ENCODE measurements around the gene IL19. TPM values are rescaled to one million over a fixed set of nuclear protein-coding genes. Genes with fewer than 3 reads are reported as not detected.
"Not testable (repeated sequence)": the region's sequence is repeated elsewhere in the genome, so short reads cannot be mapped to it uniquely, and the experiment has no call there.

Gene IL19
- total RNA-seq, 1 donor from 2014 or later, result not detected

DNA sequence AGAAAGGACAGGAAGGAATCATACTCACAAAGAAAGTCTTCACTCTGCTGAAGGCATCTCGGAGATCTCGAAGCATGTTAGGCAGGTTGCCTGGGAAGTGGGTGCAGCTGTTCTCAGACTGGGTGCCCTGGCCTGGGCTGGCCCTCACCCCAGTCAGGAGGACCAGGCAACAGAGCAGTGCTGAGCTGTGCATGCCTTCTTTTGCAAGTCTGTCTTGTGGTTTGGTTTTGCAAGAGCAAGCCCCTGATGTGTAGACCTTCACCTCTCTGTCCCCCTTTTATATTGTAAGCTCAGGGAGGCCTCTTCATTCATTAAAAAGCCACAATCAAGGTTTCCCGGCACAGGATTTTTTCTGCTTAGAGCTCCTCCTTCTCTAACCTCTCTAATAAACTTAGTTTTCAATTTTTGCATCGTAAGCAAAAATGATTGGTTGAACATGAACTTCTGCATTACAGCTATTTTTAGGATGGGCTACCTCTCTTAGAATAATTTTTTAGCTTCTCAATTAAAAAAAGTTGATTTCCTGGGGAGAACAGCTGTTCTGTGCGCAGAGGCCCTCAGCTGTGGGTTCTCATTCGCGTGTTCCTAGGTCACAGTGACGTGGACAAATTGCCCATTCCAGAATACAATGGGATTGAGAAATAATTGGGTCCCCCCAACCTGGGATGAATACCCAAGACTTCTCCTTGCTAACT, 1.8 kb downstream of the IL19 start, which contains the start of gene IL10:
Gene IL10 (minus strand): TSS at position 252 of the 695 bp plus-strand sequence. CDS start 59 bp downstream, at position 193.
- DNase-seq (ENCODE audit: low read depth, low spot score), result no peak

DNA sequence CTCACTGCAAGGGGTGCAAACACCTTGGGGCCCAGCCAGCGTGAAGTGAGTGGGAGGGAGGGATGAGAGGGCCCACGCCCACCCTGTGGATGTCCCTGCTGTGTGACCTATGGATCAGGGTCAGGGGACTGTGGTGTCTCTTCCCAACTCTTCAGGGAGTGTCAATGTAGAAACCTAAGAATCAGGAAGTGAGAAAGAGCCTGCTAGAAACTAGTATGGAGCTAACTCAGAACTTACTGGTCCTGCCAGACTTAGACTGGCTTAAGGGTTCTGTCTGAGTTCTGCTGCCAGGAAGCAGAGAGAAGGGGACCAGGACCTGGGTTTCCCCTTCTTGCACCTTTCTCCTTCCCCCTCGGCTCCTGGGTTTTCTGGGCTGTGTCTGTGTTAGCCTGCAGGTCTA, 3.5 kb downstream of the IL19 start:
- no peak for DNase-seq (ENCODE audit: low read depth, low spot score)

DNA sequence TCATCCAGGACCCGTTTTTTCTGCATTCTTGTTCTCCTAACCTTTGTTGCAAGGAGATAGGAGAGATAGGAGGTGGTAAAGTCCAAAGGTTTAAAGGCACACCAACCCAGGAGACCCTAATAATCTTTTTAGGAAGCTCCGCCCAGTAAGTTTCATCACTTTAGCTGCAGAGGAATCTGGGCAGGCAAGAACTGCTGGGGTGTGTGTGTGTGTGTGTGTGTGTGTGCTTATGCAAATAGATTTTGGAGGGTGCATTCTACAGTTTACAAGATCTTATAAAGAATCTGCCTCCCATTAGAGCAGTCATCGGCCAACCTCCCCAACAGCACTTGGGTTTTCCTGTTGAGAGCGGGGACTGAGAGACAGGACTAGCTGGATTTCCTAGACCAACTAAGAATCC, 5.7 kb downstream of the IL19 start:
- DNase-seq (ENCODE audit: low read depth, low spot score), result no peak

DNA sequence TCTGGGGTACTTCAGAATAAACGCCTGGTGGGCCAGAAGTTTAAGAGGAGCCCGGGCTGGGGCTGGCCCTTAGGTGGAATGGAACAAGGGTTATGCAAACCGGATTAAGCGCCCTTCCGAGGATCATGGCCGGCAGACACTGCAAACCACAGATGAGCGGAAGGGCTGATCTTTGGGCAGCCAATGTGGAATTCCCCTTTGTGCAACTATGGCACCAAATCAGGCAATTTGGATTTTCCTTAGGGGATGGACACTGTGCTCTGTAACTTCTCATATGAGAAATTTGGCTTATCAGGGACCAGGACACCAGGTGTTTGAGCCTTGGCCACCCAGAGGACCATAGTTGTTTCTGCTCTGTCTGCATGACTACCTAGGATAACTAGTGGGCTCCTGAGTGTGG, 7.5 kb downstream of the IL19 start:
- DNase-seq (ENCODE audit: low read depth, low spot score), result no peak

DNA sequence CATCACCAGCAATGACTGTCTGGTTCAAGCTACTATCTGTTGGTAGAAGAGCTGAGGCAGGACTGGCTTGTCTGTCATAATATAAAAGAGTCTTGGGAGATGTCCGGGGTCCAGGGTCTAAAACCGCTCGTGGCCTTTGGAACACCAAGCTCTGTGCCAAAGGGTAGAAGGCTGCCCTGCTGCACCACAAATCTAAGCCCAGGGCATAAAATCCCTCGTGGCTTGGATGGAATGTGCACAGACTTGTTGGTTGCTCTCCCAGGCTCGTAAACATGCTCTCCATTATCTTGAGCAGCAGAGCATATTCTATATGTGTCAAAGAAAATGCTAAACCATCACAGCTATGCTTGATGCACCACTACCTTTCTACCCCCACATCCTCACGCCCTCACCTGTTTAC, 8.3 kb downstream of the IL19 start:
- DNase-seq (ENCODE audit: low read depth, low spot score), result not testable (repeated sequence)

DNA sequence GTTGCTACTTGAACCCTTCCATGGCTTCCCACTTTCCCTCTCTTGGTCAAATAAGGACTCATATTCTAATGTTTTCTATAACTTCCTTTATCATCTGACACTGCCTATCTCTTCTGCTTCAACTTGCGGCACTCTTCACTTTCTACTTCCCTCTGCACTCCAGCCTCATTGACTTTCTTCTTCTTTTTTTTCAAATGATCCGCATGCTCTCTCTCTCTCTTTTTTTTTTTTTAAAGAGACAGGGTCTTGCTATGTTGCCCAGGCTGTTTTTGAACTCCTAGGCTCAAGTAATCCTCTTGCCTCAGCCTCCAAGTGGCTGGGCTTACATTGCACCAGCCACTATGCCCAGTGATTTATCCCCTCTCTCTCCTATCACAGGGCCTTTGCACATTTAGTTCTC, 9.1 kb downstream of the IL19 start:
- no peak for DNase-seq (ENCODE audit: low read depth, low spot score)

DNA sequence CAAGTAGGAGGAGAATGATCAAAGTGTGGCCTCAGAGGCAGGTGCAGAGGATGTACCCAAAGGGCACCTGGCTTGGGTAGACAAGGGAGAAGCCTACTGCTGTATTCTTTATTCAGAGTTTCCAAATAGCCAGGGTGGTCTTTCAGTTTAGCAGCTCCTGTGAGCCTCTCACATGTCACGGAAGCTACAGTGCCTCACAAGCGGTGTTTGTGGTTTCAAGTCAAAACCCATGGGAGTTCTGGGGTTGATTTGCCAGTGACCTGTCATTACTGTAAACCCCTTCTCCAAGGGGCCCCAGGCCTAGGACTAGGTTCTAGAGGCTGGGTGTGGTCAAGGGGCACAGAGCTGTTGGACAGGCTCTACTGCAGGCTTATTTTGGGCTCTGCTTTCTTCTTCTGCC, 11.9 kb downstream of the IL19 start:
- DNase-seq (ENCODE audit: low read depth, low spot score), result no peak

DNA sequence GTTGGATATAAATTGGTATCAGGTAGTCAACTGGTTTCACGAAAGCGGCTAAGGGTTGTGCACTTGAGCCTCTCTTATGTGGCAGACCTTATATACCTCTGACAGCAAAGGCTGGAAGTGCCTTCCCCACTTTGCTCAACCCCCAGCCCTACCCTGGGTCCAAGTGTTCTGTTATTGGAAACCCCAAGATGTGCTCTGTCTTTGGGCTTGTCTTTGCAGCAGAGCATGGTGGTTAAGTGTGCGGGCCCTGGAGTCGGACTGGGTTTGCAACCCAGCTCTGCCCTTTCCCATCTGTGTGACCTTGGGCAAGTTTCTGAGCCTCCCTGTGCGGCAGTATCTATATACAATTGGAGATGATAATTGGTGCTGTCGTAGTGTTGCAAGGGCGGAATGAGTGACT, 12.9 kb downstream of the IL19 start:
- DNase-seq (ENCODE audit: low read depth, low spot score), result no peak

DNA sequence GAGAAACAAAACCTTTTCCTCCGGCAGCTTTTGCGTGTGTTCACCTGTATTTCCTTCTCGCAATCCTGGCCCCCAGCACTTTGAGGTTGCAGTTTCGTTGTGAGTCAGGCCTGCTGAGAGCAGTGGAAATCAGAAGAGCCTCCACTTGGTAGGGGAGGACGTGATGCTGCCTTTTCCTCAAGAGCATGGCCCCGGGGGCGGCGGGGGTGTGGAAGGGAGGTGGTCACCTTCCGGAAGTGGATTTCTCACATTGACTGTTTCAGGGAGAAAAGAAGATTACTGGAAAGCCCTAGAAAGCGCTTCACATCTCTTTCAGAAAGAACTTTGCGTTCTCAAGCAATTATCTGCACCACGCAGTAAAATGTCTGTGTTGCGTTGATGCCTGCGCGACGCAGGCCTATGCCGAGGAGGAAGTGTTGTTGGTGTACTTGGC, 13.9 kb downstream of the IL19 start:
- no peak for DNase-seq (ENCODE audit: low read depth, low spot score)

DNA sequence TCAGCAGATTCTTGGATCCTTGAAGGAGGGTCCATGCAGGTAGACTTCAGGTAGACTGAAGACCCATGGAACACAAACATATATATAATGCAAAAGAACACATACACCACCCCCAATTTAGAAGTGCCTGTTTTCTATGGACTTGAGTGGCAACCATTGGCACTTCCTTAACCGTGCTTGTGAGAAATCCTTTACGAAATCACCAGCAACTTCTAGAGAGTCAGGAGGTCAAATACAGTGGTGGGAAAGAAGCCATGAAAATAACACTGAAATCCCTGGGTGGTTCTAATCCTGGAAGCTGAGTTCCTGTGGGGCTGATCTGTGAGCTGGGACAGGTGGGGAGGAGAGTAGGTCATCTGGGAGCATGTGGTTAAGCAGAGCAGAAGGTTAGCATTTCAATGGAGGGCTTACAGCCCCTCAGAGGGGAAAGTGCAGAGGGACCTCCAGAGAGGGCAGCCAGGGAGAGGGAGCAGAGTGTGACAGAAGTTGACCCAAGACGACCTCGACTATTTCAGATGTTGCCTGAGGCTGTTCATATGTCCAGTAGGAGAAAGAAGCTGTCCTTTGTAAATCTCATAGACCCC, 14.7 kb downstream of the IL19 start:
- no peak for DNase-seq (ENCODE audit: low read depth, low spot score)

DNA sequence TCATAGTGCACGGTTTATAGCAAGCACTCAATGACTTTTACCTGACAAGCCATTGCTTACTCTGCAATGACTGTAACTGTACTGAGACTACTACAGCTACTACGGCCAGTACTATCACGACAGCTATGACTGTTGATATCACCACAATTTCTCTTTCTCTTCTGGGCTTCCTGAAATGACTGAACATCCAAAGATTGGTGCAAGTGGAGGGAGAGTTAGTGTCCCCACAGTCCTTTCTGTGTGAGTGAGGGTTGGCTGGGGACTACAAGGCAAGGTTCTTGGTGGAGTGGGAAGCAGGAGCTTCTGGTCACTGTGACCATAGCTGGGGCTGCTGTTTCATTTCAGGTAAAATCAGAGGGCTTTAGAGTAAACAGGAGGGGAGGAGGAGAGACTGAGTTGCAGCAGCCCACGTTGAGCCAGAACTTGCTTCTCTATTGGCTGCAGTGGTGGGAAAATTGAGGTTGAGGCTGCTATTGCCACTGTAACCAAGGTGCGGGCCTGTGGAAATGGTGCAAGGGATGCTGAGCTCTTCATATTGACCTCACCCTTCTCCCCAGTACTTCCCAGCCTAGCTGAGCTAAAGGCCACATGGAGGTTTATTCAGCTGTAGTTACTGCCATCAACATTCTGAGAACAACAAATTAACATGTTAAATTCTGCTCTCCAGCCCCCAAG, 15.8 kb downstream of the IL19 start:
- no peak for DNase-seq (ENCODE audit: low read depth, low spot score)

DNA sequence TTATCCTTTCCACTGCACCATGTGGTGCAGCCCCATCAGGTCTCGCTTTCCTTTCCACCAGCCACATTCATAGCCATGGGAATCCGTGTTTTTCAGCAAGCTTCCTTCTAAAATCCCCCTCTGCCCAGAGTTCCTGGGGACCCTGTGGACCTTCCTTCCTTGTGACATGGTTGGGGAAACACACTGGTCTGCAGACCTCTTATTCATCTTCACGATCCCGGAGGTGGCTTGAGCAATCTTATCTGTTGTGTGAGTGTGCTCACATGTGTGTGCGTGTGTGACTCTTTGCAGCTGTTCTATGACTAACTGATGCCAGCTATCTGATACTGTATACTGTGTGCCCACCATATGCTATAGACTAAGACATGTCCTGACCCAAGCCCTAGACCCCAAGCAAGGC, 17.3 kb downstream of the IL19 start:
- DNase-seq (ENCODE audit: low read depth, low spot score), result no peak

DNA sequence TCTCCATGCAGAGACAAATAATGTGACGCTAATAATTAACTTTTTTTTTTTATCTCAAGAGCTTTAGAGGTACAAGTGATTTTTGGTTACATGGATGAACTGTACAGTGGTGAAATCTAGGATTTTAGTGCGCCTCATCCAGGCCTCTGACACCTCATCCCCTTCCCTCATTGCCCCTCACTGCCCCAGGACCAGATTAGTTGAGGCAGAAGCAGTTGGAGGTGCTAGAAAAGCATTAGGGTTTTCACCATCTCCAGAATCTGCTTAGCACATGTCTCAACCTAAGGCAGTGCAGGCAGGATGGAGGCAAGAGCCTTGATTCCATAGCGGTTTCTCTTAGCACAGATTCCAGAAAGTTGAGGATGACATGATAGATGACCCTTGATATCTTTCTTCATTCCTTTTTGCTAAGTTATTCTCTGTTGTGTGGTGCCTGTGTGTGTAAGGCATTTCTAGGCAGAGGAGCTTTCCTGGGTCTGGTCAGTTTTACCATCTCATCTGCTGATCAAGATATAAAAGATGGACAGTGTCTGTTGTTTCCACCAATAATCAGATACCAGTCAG, 18.0 kb downstream of the IL19 start:
- DNase-seq (ENCODE audit: low read depth, low spot score), result no peak

DNA sequence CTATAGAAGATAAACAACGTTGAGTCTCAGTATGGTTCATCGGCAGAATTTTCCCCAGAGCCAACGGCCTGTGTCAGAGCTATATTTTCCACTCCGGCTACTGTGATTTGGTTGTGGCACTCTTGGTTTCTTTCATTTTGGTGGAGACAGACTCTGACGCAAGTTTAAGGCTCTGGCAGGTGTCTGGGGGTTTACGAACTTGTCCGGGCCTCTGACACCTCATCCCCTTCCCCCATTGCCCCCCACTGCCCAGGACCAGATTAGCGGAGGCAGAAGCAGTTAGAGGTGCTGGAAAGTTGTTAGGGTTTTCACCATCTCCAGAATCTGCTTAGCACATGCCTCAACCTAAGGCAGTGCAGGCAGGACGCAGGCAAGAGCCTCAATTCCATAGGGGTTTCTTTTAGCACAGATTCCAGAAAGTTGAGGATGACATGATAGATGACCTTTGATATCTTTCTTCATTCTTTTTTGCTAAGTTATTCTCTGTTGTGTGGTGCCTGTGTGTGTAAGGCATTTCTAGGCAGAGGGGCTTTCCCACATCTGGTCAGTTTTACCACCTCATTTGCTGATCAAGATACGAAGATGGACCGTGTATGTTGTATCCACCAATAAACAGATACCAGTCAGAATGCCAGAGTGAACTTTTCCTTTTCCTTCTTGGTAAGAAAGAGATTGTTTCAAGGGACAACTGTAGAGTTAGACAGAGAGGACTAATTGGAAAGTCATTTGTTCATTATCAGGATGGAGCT, 20.1 kb downstream of the IL19 start:
- DNase-seq (ENCODE audit: low read depth, low spot score), result no peak

DNA sequence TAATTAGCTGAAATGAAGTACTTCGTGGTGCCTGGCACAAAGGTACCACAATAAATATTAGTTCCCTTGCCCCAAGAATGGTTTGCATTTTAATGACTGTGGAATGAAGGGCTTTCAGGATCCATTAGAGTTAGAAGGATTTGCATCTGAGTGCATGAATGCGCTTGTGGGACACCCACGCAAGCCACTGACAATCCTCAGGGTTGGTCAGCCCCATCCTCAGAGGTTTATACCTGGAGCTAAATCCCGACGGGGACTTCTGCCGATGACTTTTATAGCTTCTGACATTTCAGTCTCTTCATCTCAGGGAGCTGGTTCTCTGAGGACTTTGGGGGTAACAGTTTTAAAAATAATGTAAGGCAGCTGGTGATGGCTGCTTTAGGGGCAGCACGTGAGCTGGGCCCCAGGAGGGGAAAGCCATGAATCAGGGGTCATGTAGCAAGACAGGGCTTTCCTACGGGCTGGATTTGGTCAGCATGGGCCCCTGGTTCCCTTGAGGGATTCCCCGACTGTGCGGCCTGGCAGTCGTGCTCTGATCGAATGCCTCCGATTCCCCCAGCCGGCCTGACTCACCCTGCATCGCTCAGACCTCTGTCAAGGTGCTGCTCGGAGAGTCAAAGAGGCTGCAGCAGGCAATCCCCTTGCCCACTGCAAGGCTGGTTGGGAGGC, 22.5 kb downstream of the IL19 start:
- DNase-seq (ENCODE audit: low read depth, low spot score), result no peak

DNA sequence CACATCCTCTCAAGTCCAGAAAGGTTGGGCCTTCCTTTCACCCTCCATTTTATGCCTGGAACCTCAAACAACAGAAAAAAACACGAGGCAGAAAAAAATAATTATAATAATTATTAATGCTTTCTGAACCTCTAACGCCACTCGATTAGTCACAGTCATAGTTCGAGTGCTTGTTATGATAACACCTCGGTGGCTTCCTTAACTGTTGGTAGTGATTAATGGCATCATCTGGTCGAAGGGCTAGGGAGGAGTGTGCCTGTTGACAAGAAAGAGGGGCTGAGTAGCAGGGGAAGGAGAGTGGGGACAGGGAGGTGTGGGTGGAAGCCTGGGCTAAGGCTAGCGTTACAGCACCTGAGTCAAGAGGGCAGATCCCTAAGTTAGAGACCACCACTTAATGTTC, 23.0 kb downstream of the IL19 start:
- no peak for DNase-seq (ENCODE audit: low read depth, low spot score)

DNA sequence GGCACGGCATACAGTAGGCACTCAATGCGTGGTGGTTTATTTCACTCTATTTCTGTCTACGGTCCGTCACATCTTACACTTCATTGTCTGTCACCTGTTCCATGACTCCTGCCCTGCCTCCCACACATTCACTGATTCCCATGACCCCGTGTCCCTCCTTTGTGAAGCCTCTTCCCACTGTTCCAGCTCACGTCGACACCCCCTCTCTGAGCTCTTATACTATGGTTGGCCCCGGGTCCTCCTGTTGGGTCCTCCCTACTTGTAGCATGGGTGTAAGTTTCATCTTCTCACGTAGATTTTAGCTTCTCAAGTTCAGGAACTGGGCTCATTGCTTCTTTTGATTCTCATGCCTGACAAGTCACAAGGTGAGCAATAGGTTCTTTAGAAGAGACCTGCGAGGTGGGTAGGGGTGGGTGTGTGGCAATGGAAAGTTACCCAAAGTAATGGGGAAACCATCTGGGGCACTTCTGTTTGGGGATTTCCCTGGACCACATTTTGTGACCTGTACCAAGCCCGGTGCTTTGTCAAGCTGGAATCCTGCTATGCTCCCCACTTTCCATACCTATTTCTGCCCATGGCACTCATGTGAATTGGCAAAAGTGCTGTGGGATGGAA, 23.8 kb downstream of the IL19 start:
- DNase-seq (ENCODE audit: low read depth, low spot score), result no peak

DNA sequence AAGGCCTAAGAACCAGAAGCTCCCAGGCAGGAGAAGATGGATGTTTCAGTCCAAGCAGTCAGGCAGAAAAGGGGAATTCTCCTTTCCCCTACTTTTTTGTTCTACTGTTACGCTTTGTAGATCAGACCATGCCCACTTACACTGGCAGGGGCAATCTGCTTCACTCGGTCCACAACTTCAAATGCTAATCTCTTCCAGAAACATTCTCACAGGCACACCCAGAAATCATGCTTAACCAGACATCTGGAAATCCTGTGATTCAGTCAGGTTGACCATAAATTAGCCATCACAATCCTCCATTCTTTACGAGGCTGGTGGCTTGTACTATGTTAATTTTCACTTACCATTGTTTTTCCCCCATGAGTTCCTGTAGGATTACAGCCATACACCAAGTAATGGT, 25.5 kb downstream of the IL19 start:
- DNase-seq (ENCODE audit: low read depth, low spot score), result no peak

DNA sequence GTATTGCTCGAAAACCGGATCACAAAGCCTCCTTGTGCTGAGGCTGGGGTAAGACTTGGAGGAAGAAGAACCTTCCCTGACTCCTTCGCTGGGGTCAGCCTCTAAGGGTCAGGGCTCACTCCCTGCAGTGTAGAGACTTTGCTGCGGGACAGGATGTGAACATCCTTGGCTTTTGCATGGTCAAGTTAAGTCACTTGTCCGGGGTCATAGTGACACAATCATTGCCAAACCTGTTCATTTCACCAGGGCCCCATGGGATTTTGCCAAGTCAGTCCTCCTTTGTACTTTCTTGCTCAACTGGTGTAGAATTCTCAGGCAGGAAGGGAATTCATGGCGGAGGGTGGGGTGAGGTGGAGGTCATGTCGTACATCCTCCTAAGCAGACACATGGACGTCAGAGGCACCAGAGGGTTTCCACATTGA, 26.4 kb downstream of the IL19 start:
- no peak for DNase-seq (ENCODE audit: low read depth, low spot score)

DNA sequence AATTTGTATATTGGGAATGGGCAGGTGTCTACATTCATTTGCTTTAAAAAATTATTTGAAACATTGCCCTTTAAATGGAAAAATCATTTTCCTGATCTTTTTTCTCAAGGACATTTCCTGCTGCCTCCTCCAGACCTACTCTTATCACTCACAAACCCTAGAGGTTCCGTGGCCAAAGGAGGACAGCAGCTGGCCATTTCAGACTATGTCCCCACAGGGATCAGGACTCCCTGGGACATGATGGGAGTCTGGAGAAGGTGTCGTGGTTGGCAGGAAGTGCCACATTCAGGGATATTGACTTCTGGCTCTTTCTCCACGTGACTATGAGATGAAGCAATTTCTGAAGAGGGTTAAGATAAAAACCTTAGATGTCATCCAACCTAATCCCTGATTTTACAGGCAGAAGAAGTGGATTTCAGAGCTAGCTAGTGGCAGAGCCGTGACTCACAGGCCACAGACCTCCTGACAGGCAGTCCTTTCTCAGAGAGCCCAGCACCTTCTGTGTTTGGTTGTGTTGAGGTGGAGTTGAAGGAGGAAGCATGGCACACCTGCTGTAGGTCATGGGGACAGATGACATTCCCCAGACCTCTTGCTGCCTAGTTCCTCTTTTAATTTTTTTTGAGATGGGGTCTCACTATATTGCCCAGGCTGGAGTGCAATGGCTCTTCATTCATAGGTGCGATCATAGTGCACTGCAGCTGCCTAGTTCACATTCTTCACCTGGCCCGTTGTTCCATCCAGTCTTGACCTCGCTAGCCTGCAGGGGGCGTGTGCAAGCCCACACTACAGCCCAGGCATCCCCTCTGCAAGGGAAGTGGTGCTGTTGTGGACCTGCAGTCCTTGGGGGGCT, 27.2 kb downstream of the IL19 start:
- no peak for DNase-seq (ENCODE audit: low read depth, low spot score)

Measured in pulmonary artery endothelial cell (primary cell).